HG03558 (cell line): ENCODE measurements around the gene TNFRSF14.

Experiments
- ATAC-seq: cut with Tn5 transposase; IDR thresholded peaks from one replicate; pipeline ENCODE4 v1.9.1; 2021; ENCODE audit warnings: moderate number of reproducible peaks; ENCODE audit not compliant: unreplicated experiment; ENCODE audit errors: extremely low read depth

Gene TNFRSF14

GRCh38 chr1:2556277-2556677 lies at the start of gene TNFRSF14:
Gene TNFRSF14, plus strand, starts transcription at chr1:2556371. Its CDS starts 294 bp downstream, at chr1:2556665.
- no peak for ATAC-seq

GRCh38 chr1:2506901-2507565 lies 49.1 kb upstream of the TNFRSF14 start:
- ATAC-seq = no peak

- ATAC-seq = no peak
Measured at GRCh38 chr1:2507744-2508155, 48.4 kb upstream of the TNFRSF14 start.

GRCh38 chr1:2508180-2508579 lies 48.0 kb upstream of the TNFRSF14 start:
- ATAC-seq = no peak

GRCh38 chr1:2508751-2509150 lies 47.4 kb upstream of the TNFRSF14 start:
- no peak for ATAC-seq

GRCh38 chr1:2509589-2509988 lies 46.6 kb upstream of the TNFRSF14 start:
- no peak for ATAC-seq

GRCh38 chr1:2510366-2511155 lies 45.6 kb upstream of the TNFRSF14 start:
- no peak for ATAC-seq

GRCh38 chr1:2512862-2513421 lies 43.2 kb upstream of the TNFRSF14 start:
- ATAC-seq = no peak

- ATAC-seq = no peak
Measured at GRCh38 chr1:2513939-2514652, 42.1 kb upstream of the TNFRSF14 start.

GRCh38 chr1:2514863-2515762 lies 41.1 kb upstream of the TNFRSF14 start:
- ATAC-seq = no peak

GRCh38 chr1:2515763-2516080 lies 40.4 kb upstream of the TNFRSF14 start:
- ATAC-seq = no peak

- no peak for ATAC-seq
Measured at GRCh38 chr1:2516124-2516523, 40.0 kb upstream of the TNFRSF14 start.

- ATAC-seq = no peak
Measured at GRCh38 chr1:2516946-2517345, 39.2 kb upstream of the TNFRSF14 start.

GRCh38 chr1:2517966-2518365 lies 38.2 kb upstream of the TNFRSF14 start:
- ATAC-seq = no peak

- ATAC-seq = no peak
Measured at GRCh38 chr1:2518528-2518927, 37.6 kb upstream of the TNFRSF14 start.

GRCh38 chr1:2519029-2519685 lies 37.0 kb upstream of the TNFRSF14 start:
- ATAC-seq = no peak

GRCh38 chr1:2519729-2520128 lies 36.4 kb upstream of the TNFRSF14 start:
- no peak for ATAC-seq

GRCh38 chr1:2520206-2520605 lies 36.0 kb upstream of the TNFRSF14 start:
- no peak for ATAC-seq

GRCh38 chr1:2520806-2521205 lies 35.4 kb upstream of the TNFRSF14 start:
- ATAC-seq = no peak
